ENCODE measurements around the gene ZC3HAV1L.
A peak's percentile ranks its signal among the peaks of the same experiment; 100 is the strongest.
"Not testable (repeated sequence)": the region's sequence is repeated elsewhere in the genome, so short reads cannot be mapped to it uniquely, and the experiment has no call there.

Gene ZC3HAV1L, protein sequence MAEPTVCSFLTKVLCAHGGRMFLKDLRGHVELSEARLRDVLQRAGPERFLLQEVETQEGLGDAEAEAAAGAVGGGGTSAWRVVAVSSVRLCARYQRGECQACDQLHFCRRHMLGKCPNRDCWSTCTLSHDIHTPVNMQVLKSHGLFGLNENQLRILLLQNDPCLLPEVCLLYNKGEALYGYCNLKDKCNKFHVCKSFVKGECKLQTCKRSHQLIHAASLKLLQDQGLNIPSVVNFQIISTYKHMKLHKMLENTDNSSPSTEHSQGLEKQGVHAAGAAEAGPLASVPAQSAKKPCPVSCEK

DNA sequence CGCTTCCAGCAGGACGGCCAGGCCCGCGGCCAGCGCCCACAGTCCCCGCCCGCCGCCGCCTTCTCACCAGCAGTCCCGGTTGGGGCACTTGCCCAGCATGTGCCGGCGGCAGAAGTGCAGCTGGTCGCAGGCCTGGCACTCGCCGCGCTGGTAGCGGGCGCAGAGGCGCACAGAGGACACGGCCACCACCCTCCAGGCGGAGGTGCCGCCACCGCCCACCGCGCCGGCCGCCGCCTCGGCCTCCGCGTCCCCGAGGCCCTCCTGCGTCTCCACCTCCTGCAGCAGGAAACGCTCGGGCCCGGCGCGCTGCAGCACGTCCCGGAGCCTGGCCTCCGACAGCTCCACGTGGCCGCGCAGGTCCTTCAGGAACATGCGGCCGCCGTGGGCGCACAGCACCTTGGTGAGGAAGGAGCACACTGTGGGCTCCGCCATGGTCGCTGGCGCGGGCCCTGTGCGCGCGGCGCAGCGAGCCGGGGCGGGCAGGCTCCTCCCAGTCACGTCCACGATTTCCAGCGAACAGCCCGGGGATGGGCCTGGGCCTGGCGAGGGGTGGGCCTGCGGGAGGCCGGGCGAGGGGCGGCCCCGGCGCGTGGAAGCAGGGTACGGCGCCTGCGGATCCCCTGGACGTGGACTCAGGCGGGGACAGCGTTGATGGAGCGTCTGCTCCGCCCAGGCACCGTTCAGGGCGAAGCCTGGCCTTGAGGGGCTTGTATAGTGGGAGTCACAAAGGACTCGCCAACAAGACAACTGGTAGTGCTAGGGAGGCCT is at the start of gene ZC3HAV1L:
ZC3HAV1L (minus strand) TSS at position 457 of the 768 bp plus-strand sequence; CDS start at position 432, 25 bp downstream.
- peak; percentile 33 for DNase-seq

- no peak for DNase-seq
These were observed 48.9 kb upstream of the ZC3HAV1L start for GRCh38 chr7:139084709-139085108.

GRCh38 chr7:139081584-139081983 is 45.7 kb upstream of the ZC3HAV1L start:
- no peak for DNase-seq

GRCh38 chr7:139080905-139081304 is 45.1 kb upstream of the ZC3HAV1L start:
- no peak for DNase-seq

DNA sequence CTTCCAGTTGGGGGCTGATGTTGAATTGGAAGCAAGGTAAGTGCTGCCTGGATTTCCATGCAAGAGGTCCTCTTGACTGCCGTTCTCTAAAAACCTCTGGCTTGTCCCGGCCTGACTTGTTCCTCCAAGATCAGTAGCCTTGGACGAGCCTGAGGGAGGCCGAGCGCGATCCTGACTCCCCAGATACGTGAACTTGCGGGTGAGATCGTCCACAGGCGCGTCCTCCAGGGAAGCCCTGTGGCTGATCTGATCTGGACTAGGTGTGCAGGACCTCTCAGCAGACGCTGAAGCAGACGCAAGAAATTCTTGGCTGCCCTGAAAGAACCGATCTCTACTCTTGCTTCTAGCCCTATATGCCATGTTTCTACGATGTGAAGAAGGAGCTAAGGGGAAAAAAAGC is 44.0 kb upstream of the ZC3HAV1L start:
- DNase-seq, result no peak

DNA sequence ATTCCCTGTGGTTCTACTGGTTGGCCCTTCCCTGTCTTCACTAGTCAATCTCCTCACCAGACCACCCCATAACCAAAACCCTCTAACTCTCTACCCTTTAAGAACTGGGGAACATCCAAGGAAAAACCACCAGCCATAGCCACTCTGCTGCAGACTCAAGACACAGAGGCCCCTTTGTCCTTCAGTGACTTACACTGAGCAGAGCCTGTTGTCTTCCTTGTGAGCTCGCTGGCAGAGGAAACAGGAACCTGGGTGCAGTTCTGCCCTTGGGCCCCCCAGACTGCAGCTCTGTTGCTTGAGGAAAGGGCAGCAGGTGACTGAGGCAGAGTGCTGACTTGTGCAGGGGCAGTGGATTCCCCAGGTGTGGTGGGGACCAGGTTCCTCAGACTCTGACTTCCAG is 43.1 kb upstream of the ZC3HAV1L start:
- no peak for DNase-seq

- DNase-seq, result no peak
These were observed 42.6 kb upstream of the ZC3HAV1L start for GRCh38 chr7:139078399-139078798.

GRCh38 chr7:139077706-139078105 is 41.9 kb upstream of the ZC3HAV1L start:
- not testable (repeated sequence) for DNase-seq

GRCh38 chr7:139075871-139076686 is 40.2 kb upstream of the ZC3HAV1L start:
- no peak for DNase-seq

DNA sequence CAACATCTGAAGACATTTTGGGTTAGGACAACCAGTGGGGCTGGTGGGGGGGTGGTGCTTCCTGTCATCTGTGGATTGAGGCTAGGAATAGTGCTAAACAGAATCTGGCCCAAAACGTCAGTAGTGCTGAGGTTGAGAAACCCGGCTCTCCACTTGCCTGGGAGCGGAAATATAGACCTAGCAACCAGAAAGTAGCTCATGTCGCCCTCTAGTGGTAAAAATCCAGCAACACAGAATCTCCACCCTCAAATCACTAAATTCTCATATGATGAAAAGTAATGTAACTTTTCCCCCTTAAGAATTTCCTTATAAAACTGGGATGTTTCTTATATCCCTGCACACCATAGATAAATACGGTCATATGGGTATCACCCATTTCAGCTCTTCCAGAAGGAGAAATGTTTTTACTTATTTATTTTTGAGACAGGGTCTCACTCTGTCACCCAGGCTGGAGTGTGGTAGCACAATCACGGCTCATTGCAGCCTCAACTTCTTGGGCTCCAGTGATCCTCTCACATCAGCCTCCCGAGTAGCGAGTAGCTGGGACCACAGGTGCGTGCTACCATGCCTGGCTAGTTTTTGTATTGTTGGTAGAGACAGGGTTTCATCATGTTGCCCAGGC is 39.3 kb upstream of the ZC3HAV1L start:
- DNase-seq, result peak; percentile 88

DNA sequence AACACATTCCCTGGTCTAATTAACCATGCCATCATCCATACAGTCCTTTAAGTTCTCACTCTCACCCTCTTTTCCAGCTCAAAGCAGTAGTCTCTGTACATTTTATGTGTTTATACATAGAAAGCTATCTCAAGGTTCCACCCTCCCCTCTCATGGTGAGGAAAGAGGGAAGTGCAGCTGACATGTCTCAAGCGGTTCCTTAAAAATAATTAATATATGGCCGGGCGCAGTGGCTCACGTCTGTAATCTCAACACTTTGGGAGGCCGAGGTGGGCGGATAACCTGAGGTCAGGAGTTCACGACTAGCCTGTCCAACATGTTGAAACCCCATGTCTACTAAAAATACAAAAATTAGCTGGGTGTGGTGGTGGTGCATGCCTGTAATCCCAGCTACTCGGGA is 37.0 kb upstream of the ZC3HAV1L start:
- no peak for DNase-seq

- no peak for DNase-seq
These were observed 35.8 kb upstream of the ZC3HAV1L start for GRCh38 chr7:139071680-139072079.

- DNase-seq, result no peak
These were observed 32.9 kb upstream of the ZC3HAV1L start for GRCh38 chr7:139068544-139069399.

DNA sequence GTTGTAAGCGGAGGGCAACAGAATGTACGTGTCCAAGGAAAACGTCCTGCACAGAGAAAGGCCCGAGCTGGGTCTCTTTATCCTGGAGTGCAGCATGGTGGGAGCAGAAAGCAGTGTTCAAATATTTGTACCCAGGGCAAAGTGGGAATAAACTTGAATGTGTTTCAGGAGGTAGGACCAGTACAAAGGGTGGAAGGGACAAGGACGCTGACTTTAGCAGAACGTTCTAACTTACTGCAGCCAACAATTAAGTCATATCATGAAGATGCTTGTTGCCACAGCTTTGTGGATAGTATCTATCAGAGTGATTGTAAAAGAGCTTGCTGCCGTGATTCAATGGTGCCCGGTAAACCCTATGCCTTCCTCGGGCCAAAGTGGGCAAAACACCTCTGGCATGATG is 30.5 kb upstream of the ZC3HAV1L start:
- no peak for DNase-seq

DNA sequence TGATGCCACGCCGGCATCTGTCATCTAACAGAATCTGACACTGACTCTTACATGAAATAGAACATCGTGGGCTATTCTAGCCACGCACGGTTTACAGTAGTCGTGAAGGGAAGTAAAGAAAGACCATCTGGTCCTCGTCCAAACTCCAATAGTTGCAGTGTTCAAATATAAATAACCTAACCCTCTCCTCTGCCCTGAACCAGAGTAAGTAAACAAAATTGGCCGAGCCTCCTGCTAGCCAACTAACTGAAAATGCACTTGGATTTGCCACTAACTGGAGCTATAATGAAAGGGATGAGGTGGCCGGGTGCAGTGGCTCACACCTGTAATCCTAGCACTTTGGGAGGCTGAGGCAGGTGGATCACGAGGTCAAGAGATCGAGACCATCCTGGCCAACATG is 29.5 kb upstream of the ZC3HAV1L start:
- DNase-seq, result no peak

GRCh38 chr7:139061416-139061815 is 25.6 kb upstream of the ZC3HAV1L start:
- no peak for DNase-seq

DNA sequence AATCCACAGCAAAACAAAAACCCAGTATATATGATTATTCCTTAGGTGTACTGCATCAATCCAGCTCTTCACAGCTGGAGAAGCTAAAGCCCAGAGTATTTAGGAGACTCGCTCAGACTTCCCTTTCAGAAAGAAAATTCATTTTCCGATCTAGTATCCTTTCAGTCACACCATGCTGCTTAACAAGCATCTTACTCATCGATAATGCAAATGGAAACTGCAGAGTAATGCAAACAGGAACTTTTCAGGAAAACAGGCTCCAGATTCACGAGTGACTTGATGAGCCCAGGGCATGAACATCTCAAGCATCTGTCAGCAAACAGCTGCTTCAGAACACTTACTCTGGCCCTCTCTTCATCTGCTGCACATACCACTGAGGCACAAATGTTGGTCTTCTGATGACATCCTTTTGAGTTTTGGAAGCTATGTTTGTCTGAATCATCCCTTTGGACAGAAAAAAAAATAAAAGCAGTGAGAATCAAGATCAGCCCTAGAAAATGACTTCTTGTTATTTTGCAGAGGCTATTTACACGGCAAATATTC is 24.9 kb upstream of the ZC3HAV1L start:
- no peak for DNase-seq

- no peak for DNase-seq
These were observed 24.1 kb upstream of the ZC3HAV1L start for GRCh38 chr7:139059905-139060304.

GRCh38 chr7:139058943-139059342 is 23.1 kb upstream of the ZC3HAV1L start:
- DNase-seq, result no peak

GRCh38 chr7:139055674-139056073 is 19.8 kb upstream of the ZC3HAV1L start:
- DNase-seq, result no peak

DNA sequence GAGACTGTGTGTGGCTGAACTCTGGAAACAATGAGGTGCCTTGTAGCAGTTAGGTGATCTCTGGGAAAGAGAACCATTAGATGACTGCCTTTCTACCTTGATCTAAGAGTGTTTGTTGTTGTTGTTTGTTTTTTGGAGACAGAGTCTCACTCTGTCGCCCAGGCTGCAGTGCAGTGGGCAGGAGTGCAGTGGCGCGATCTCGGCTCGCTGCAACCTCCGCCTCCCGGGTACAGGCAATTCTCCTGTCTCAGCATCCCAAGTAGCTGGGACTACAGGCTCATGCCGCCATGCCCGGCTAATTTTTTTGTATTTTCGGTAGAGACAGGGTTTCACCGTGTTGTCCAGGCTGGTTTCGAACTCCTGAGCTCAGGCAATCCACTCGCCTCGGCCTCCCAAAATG is 18.8 kb upstream of the ZC3HAV1L start:
- DNase-seq, result not testable (repeated sequence)

DNA sequence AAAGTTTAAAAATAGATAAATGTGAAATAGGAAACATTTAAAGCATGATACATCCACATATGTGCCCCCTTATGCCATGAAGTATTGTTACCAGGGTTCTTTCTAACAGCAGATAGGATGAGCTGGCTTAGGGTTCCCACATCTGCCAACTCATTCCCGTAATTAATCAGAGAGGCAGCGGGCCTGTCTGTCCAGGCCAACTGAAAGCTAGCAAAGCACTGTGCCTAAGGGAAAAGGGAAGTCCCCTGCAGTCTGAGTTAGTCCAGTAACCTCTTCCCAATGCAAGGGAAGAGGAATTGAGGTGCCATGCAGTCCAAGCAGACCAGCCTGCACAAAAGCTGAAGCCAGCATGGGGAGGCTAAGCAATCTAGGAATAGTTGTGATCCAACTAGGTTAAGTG is 18.3 kb upstream of the ZC3HAV1L start:
- DNase-seq, result no peak

All from CD4-positive, alpha-beta T cell treated with Interleukin-12 subunit alpha and Interleukin-12 subunit beta, for 1 hour (primary cell).